ENCODE measurements around the gene GLYATL2. TPM values are rescaled to one million over a fixed set of nuclear protein-coding genes. Genes with fewer than 3 reads are reported as not detected.

Gene GLYATL2
- total RNA-seq (2014; rRNA removed; shearing (Covaris generic); ENCODE audit: low replicate concordance), result not detected in 2 replicates

- no peak within 1 kb of the TSS for H3K4me3 ChIP-seq
- H3K36me3 ChIP-seq, result no peaks in the 10 kb centered on the region
- no peaks in the 10 kb centered on the region for H3K9me3 ChIP-seq
- DNase-seq, result no peak
- no peaks in the 10 kb centered on the region for H3K27me3 ChIP-seq
These were observed at the start of gene GLYATL2 for GRCh38 chr11:58844361-58845005. TSS of gene GLYATL2 (minus strand) at chr11:58844704. CDS start at chr11:58839612, 5,092 bp downstream.

- no peak for DNase-seq
- Histone ChIP-seq H3K9me3 (no peaks in the 10 kb centered on the region), H3K36me3 (no peaks in the 10 kb centered on the region; the same call in 1 of the 2 replicates)
These were observed 49.4 kb upstream of the GLYATL2 start for GRCh38 chr11:58893899-58894298.

GRCh38 chr11:58888579-58888978, 44.1 kb upstream of the GLYATL2 start:
- Histone ChIP-seq H3K27me3 (no peaks in the 10 kb centered on the region), H3K9me3 (0 out of 2 replicates have a peak, but pooled peaks cover 2% of the 10 kb centered on the region), H3K36me3 (no peaks in the 10 kb centered on the region; the same call in 1 of the 2 replicates), H3K4me3 (no peak overlapping the region)
- DNase-seq, result no peak

More at GRCh38 chr11:58893899-58894298, 49.4 kb upstream of the GLYATL2 start:
- Histone ChIP-seq H3K27me3 (no peaks in the 10 kb centered on the region), H3K4me3 (no peak overlapping the region)

- Histone ChIP-seq H3K36me3 (peaks cover 6% of the 10 kb centered on the region), H3K27me3 (no peaks in the 10 kb centered on the region), H3K9me3 (peaks cover 2% of the 10 kb centered on the region; the same call in 1 of the 2 replicates), H3K4me3 (no peak overlapping the region)
- DNase-seq, result no peak
These were observed 42.9 kb upstream of the GLYATL2 start for GRCh38 chr11:58887452-58887851.

GRCh38 chr11:58880625-58881024, 36.1 kb upstream of the GLYATL2 start:
- DNase-seq, result no peak
- H3K9me3 ChIP-seq, result peaks cover 3% of the 10 kb centered on the region; the same call in 1 of the 2 replicates
- H3K36me3 ChIP-seq, result peaks cover 6% of the 10 kb centered on the region
- no peaks in the 10 kb centered on the region for H3K27me3 ChIP-seq
- no peak overlapping the region for H3K4me3 ChIP-seq

GRCh38 chr11:58880166-58880565, 35.7 kb upstream of the GLYATL2 start:
- no peak for DNase-seq
- peaks cover 6% of the 10 kb centered on the region for H3K36me3 ChIP-seq
- peaks cover 3% of the 10 kb centered on the region; the same call in 1 of the 2 replicates for H3K9me3 ChIP-seq
- H3K4me3 ChIP-seq, result no peak overlapping the region
- no peaks in the 10 kb centered on the region for H3K27me3 ChIP-seq

GRCh38 chr11:58867556-58867955, 23.1 kb upstream of the GLYATL2 start:
- Histone ChIP-seq H3K27me3 (no peaks in the 10 kb centered on the region), H3K4me3 (no peak overlapping the region), H3K9me3 (peaks cover 4% of the 10 kb centered on the region; the same call in 1 of the 2 replicates), H3K36me3 (no peaks in the 10 kb centered on the region)
- DNase-seq, result no peak

GRCh38 chr11:58866788-58867187, 22.3 kb upstream of the GLYATL2 start:
- Histone ChIP-seq H3K36me3 (no peaks in the 10 kb centered on the region), H3K27me3 (no peaks in the 10 kb centered on the region), H3K9me3 (peaks cover 3% of the 10 kb centered on the region; the same call in 1 of the 2 replicates), H3K4me3 (no peak overlapping the region)
- no peak for DNase-seq

- H3K4me3 ChIP-seq, result no peak overlapping the region
- no peaks in the 10 kb centered on the region for H3K27me3 ChIP-seq
- no peak for DNase-seq
- H3K9me3 ChIP-seq, result peaks cover 3% of the 10 kb centered on the region; the same call in 1 of the 2 replicates
- H3K36me3 ChIP-seq, result no peaks in the 10 kb centered on the region
These were observed 19.8 kb upstream of the GLYATL2 start for GRCh38 chr11:58864335-58864734.

- Histone ChIP-seq H3K9me3 (peaks cover 2% of the 10 kb centered on the region; the same call in 1 of the 2 replicates), H3K36me3 (no peaks in the 10 kb centered on the region), H3K4me3 (no peak overlapping the region), H3K27me3 (no peaks in the 10 kb centered on the region)
- no peak for DNase-seq
These were observed 19.2 kb upstream of the GLYATL2 start for GRCh38 chr11:58863697-58864096.

GRCh38 chr11:58861533-58861932, 17.0 kb upstream of the GLYATL2 start:
- no peaks in the 10 kb centered on the region for H3K36me3 ChIP-seq
- DNase-seq, result no peak
- H3K9me3 ChIP-seq, result 0 out of 2 replicates have a peak, but pooled peaks cover 2% of the 10 kb centered on the region
- H3K27me3 ChIP-seq, result no peaks in the 10 kb centered on the region
- no peak overlapping the region for H3K4me3 ChIP-seq

GRCh38 chr11:58856806-58857205, 12.3 kb upstream of the GLYATL2 start:
- H3K9me3 ChIP-seq, result no peaks in the 10 kb centered on the region
- no peak for DNase-seq

GRCh38 chr11:58845386-58845785, 882 bp upstream of the GLYATL2 start:
- Histone ChIP-seq H3K9me3 (no peaks in the 10 kb centered on the region), H3K36me3 (no peaks in the 10 kb centered on the region), H3K4me3 (no peak overlapping the region), H3K27me3 (no peaks in the 10 kb centered on the region)
- no peak for DNase-seq

More at GRCh38 chr11:58856806-58857205, 12.3 kb upstream of the GLYATL2 start:
- Histone ChIP-seq H3K4me3 (no peak overlapping the region), H3K27me3 (no peaks in the 10 kb centered on the region), H3K36me3 (no peaks in the 10 kb centered on the region)

GRCh38 chr11:58837707-58838388, 6.7 kb downstream of the GLYATL2 start:
- Histone ChIP-seq H3K9me3 (no peaks in the 10 kb centered on the region), H3K4me3 (no peak overlapping the region), H3K27me3 (no peaks in the 10 kb centered on the region), H3K36me3 (no peaks in the 10 kb centered on the region)
- no peak for DNase-seq

- no peaks in the 10 kb centered on the region for H3K36me3 ChIP-seq
- no peak overlapping the region for H3K4me3 ChIP-seq
- no peaks in the 10 kb centered on the region for H3K27me3 ChIP-seq
- DNase-seq, result peak; percentile 45
- H3K9me3 ChIP-seq, result no peaks in the 10 kb centered on the region
These were observed 12.4 kb downstream of the GLYATL2 start for GRCh38 chr11:58832056-58832645.

- H3K27me3 ChIP-seq, result no peaks in the 10 kb centered on the region
- DNase-seq, result no peak
- H3K9me3 ChIP-seq, result no peaks in the 10 kb centered on the region
- no peaks in the 10 kb centered on the region for H3K36me3 ChIP-seq
- H3K4me3 ChIP-seq, result no peak overlapping the region
These were observed 13.7 kb downstream of the GLYATL2 start for GRCh38 chr11:58830673-58831301.

GRCh38 chr11:58829786-58830185, 14.7 kb downstream of the GLYATL2 start:
- DNase-seq, result peak; percentile 50
- no peaks in the 10 kb centered on the region for H3K36me3 ChIP-seq
- H3K27me3 ChIP-seq, result no peaks in the 10 kb centered on the region
- H3K9me3 ChIP-seq, result no peaks in the 10 kb centered on the region
- H3K4me3 ChIP-seq, result no peak overlapping the region

Data from MG63 (cell line).